ENCODE results near the gene SASH1. TPM values are rescaled to one million over a fixed set of nuclear protein-coding genes. Genes with fewer than 3 reads are reported as not detected.
"Not testable (repeated sequence)": the region's sequence is repeated elsewhere in the genome, so short reads cannot be mapped to it uniquely, and the experiment has no call there.

Gene SASH1
- total RNA-seq, 4 donors from 2014 or later: 55.3 to 118 (median 79.6) TPM

GRCh38 chr6:148379481-148379880, 36.8 kb downstream of the SASH1 start:
- Histone ChIP-seq H3K4me1 (peaks cover 8 to 78% (median 33%) of the 10 kb centered on the region in 3 donors), H3K9me3 (no peaks in the 10 kb centered on the region), H3K4me3 (no peak overlapping the region), H3K27ac (peak overlapping the region in 3 of 4 donors; percentile 52 to 76 (median 60)), H3K27me3 (no peaks in the 10 kb centered on the region), H3K36me3 (peaks cover 0 to 7% (median 0%) of the 10 kb centered on the region in 3 donors)
- no peak for DNase-seq
- 89 to 92% methylated on average over 5 of the region's 5 CpGs for WGBS, 2 donors
- TF ChIP-seq POLR2A (IDR thresholded peaks at IDR 0.05) (no peak), CTCF (IDR thresholded peaks at IDR 0.05) (no peak)
- intact Hi-C loops (cut with DNase I): no loop called here

DNA sequence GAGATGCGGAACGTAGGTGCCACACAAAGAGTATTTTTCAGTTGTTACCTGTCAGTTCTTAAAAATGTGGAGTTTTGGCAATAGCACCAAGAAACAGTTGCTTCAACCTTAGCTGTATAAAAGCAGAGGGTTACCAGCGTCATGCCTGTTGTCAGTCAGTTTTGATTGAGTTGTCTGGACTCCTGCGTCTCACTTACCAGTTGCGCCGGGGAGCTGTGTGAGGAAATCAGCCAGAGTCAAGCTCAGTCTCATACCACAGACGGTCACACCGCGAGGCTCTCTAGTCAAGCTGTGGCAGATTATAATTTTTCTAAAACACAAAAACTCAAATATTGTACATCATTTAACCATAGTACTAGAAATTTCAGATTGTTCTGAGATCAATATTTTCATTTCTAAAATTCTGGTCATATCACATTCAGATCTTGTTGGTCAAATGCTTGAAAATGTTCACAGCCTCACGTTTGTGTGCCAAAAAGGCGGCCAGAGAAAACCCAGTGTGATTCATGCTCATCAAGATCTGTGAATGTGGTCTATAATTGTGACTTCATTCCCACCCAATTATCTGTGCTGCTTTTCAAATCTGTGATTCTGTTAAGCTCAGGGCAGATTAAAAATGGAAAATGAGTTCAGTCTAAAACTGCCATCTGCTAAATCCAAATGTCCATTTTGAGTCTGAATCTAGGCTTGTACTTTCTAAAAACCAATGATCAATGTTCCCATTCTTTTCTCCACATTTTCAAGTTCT, 37.5 kb downstream of the SASH1 start:
- H3K4me1 ChIP-seq: peaks cover 8 to 78% (median 37%) of the 10 kb centered on the region in 3 donors
- intact Hi-C loops (cut with DNase I): no loop called here
- H3K27me3 ChIP-seq: no peaks in the 10 kb centered on the region
- peaks cover 0 to 7% (median 0%) of the 10 kb centered on the region in 3 donors for H3K36me3 ChIP-seq
- WGBS, 2 donors: 87% methylated on average over 11 of the region's 11 CpGs
- no peak for DNase-seq
- no peak overlapping the region for H3K4me3 ChIP-seq
- TF ChIP-seq CTCF (IDR thresholded peaks at IDR 0.05): no peak
- TF ChIP-seq POLR2A (IDR thresholded peaks at IDR 0.05): no peak
- peak overlapping the region; percentile 25 to 76 (median 60) for H3K27ac ChIP-seq
- H3K9me3 ChIP-seq: no peaks in the 10 kb centered on the region

DNA sequence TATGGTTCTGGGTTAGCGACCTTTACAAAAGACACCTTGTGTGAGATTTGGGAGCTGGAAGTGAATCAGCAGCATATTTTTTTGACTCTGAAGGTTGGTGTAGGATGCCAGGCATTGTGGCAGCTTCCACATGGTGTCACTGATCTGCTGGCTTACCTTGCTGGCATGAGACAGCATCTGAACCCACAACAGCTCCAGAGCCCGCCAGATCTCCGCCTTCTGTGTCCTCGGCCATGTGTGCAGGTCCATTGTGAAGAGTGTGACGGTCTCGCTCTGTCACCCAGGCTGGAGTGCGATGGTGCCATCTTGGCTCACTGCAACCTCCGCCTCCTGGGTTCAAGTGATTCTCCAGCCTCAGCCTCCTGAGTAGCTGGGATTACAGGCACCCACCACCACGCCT, 39.4 kb downstream of the SASH1 start:
- DNase-seq; H3K36me3 ChIP-seq; H3K4me3 ChIP-seq; H3K9me3 ChIP-seq; intact Hi-C loops (cut with DNase I); H3K27me3 ChIP-seq: not testable (repeated sequence)
- Histone ChIP-seq H3K27ac (peak overlapping the region; percentile 46 to 76 (median 60)), H3K4me1 (peaks cover 8 to 80% (median 38%) of the 10 kb centered on the region in 3 donors)
- 91 to 94% methylated on average over 7 to 8 of the region's 9 CpGs for WGBS, 2 donors

DNA sequence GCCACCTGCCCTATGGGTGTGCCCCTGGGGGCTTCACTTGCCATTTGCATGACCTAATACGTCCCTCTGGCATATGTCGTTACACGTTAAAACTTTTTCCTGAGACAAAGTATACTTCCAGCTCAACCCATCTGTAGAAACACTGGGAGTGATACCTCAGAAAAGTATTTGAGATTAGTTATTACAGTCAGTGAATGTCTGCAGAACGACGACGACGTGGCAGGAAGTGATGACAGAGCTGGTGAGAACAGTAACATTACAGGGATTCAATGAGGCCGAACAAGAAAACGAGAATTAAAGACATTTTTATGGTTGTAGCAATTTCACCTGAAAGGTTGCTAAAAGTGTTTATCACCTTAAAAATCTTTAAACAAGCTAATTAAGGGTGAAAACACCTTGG, 40.2 kb downstream of the SASH1 start:
- Histone ChIP-seq H3K36me3 (no peaks in the 10 kb centered on the region), H3K4me3 (no peak overlapping the region), H3K27ac (peak overlapping the region in 3 of 4 donors; percentile 16 to 76 (median 46)), H3K9me3 (no peaks in the 10 kb centered on the region), H3K4me1 (peaks cover 8 to 77% (median 38%) of the 10 kb centered on the region in 3 donors), H3K27me3 (no peaks in the 10 kb centered on the region)
- intact Hi-C loops (cut with DNase I): no loop called here
- 75 to 89% methylated on average over 9 of the region's 9 CpGs for WGBS, 2 donors
- DNase-seq: no peak
- TF ChIP-seq POLR2A (IDR thresholded peaks at IDR 0.05) (no peak), CTCF (IDR thresholded peaks at IDR 0.05) (no peak)

DNA sequence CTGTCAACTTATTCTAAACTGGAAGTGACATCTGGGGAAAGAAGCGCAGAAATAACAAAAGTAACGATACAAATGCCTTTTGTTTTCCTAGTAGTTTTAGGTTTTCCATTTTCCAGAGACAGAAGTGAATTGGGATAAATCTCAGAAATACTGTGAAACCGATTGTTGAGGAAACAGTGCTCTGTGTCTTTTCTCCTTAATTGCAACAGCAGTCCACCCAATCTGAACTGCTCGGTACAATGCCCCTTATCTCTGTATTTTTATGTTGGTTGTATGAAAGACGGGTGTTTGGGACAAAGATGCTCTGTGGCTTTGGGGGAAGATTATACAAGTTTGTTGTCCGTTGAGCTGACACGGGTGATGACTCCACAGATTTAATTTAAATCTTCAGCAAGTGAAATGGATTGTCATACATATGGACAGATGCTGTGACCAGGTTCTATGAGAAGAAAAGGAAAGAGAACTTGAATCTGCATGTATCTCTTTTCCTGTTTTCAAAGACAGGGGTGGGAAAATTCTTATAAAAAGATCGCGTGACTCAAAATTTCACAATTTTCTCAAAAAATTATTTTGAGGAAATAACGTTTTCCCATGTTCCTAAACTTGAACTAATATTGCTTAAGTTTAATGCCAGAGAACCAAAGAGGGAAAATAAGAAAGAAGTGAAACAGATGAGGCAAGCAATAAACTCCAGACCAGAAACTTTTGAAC, 41.2 kb downstream of the SASH1 start:
- no peak for DNase-seq
- TF ChIP-seq CTCF (IDR thresholded peaks at IDR 0.05) (no peak), POLR2A (IDR thresholded peaks at IDR 0.05) (no peak)
- intact Hi-C loops (cut with DNase I): no loop called here
- Histone ChIP-seq H3K27ac (peak overlapping the region in 1 of 4 donors; percentile 76), H3K4me3 (no peak overlapping the region), H3K9me3 (no peaks in the 10 kb centered on the region), H3K36me3 (no peaks in the 10 kb centered on the region), H3K4me1 (peaks cover 8 to 76% (median 33%) of the 10 kb centered on the region in 3 donors), H3K27me3 (no peaks in the 10 kb centered on the region)
- 75 to 79% methylated on average over 10 of the region's 10 CpGs for WGBS, 2 donors

All from esophagus squamous epithelium (tissue), 5 donors.